H9 (cell line): ENCODE measurements around the gene CNOT4. TPM values are rescaled to one million over a fixed set of nuclear protein-coding genes. Genes with fewer than 3 reads are reported as not detected.

ENCODE experiments used
- DNase-seq: peaks from one replicate; pipeline ENCODE4 v3.0.0-alpha.2; 2017
- H2AFZ ChIP-seq: one replicate; pipeline ENCODE4 v1.6.1; 2013; ENCODE audit warnings: mild to moderate bottlenecking, low read length, control low read depth, moderate library complexity
- H2AK5ac ChIP-seq: 2 replicates; pipeline ENCODE4 v1.6.1; 2013; ENCODE audit warnings: low read length, control low read depth, mixed read lengths; ENCODE audit not compliant: insufficient read length
- H2BK120ac ChIP-seq: one replicate; pipeline ENCODE4 v1.6.1; 2013; ENCODE audit warnings: low read depth, mild to moderate bottlenecking, low read length, control low read depth, inconsistent platforms; ENCODE audit not compliant: poor library complexity, severe bottlenecking
- H2BK12ac ChIP-seq: 2 replicates; pipeline ENCODE4 v1.6.1; 2013; ENCODE audit warnings: low read length, control low read depth, mixed read lengths, low read depth; ENCODE audit not compliant: insufficient read length
- H2BK15ac ChIP-seq: 2 replicates; pipeline ENCODE4 v1.6.1; 2013; ENCODE audit warnings: low read depth, low read length, control low read depth
- H2BK20ac ChIP-seq: one replicate; pipeline ENCODE4 v1.6.1; 2013; ENCODE audit warnings: low read depth, mild to moderate bottlenecking, low read length, control low read depth, inconsistent platforms; ENCODE audit not compliant: poor library complexity, severe bottlenecking
- H2BK5ac ChIP-seq: 2 replicates; pipeline ENCODE4 v1.6.1; 2013; ENCODE audit warnings: low read length, control low read depth, mixed read lengths; ENCODE audit not compliant: insufficient read length
- H3K14ac ChIP-seq: 2 replicates; pipeline ENCODE4 v1.6.1; 2013; ENCODE audit warnings: low read length, control low read depth; ENCODE audit not compliant: insufficient read depth
- H3K18ac ChIP-seq: 2 replicates; pipeline ENCODE4 v1.6.1; 2013; ENCODE audit warnings: low read depth, mild to moderate bottlenecking, mixed read lengths, low read length, control low read depth; ENCODE audit not compliant: insufficient read length
- H3K23ac ChIP-seq: 2 replicates; pipeline ENCODE4 v1.6.1; 2013; ENCODE audit warnings: low read length, control low read depth, mixed read lengths, low read depth; ENCODE audit not compliant: insufficient read length
- H3K23me2 ChIP-seq: 2 replicates; pipeline ENCODE4 v1.6.1; 2013; ENCODE audit warnings: low read depth, mild to moderate bottlenecking, mixed read lengths, low read length, control low read depth; ENCODE audit not compliant: insufficient read length, poor library complexity, severe bottlenecking
- H3K27ac ChIP-seq: 2 replicates; pipeline ENCODE4 v1.5.1; 2013; ENCODE audit warnings: low read length, control low read depth, mixed read lengths, low read depth; ENCODE audit not compliant: insufficient read length
- H3K27me3 ChIP-seq: 2 replicates; pipeline ENCODE4 v1.6.1; 2013; ENCODE audit warnings: low read length, control low read depth, inconsistent platforms; ENCODE audit not compliant: insufficient read depth
- H3K4ac ChIP-seq: 2 replicates; pipeline ENCODE4 v1.6.1; 2013; ENCODE audit warnings: low read depth, mild to moderate bottlenecking, control low read depth, inconsistent platforms, low read length, moderate library complexity
- H3K4me1 ChIP-seq: 2 replicates; pipeline ENCODE4 v1.6.1; 2013; ENCODE audit warnings: low read length, control low read depth, inconsistent platforms; ENCODE audit not compliant: insufficient read depth
- H3K4me2 ChIP-seq: 2 replicates; pipeline ENCODE4 v1.6.1; 2013; ENCODE audit warnings: low read length, control low read depth, mixed read lengths; ENCODE audit not compliant: insufficient read length, insufficient read depth
- H3K56ac ChIP-seq: 2 replicates; pipeline ENCODE4 v1.6.1; 2013; ENCODE audit warnings: low read depth, mild to moderate bottlenecking, mixed read lengths, low read length, control low read depth; ENCODE audit not compliant: insufficient read length
- H3K79me1 ChIP-seq: 2 replicates; pipeline ENCODE4 v1.6.1; 2013; ENCODE audit warnings: low read depth, mild to moderate bottlenecking, moderate library complexity, low read length, control low read depth, inconsistent platforms; ENCODE audit not compliant: insufficient read depth, poor library complexity, severe bottlenecking
- H3K79me2 ChIP-seq: 2 replicates; pipeline ENCODE4 v1.6.1; 2013; ENCODE audit warnings: low read length, control low read depth, inconsistent platforms; ENCODE audit not compliant: insufficient read depth
- H3K9ac ChIP-seq: 2 replicates; pipeline ENCODE4 v1.6.1; 2013; ENCODE audit warnings: low read length, control low read depth, mixed read lengths; ENCODE audit not compliant: insufficient read length; ENCODE audit errors: extremely low read depth
- H3K9me3 ChIP-seq: one replicate; pipeline ENCODE4 v1.6.1; 2013; ENCODE audit warnings: low read depth, low read length, inconsistent platforms; ENCODE audit not compliant: control insufficient read depth
- H3T11ph ChIP-seq: one replicate; pipeline ENCODE4 v1.6.1; 2013; ENCODE audit warnings: mild to moderate bottlenecking, low read length, control low read depth, inconsistent platforms
- H4K20me1 ChIP-seq: one replicate; pipeline ENCODE4 v1.6.1; 2013; ENCODE audit not compliant: control insufficient read depth, insufficient read length, insufficient read depth
- H4K5ac ChIP-seq: 2 replicates; pipeline ENCODE4 v1.6.1; 2013; ENCODE audit warnings: low read depth, mild to moderate bottlenecking, mixed read lengths, low read length, control low read depth; ENCODE audit not compliant: insufficient read length
- H4K8ac ChIP-seq: replicated peaks from 2 replicates; pipeline ENCODE4 v1.6.1; 2013; ENCODE audit warnings: low read length, control low read depth, mixed read lengths, low read depth; ENCODE audit not compliant: insufficient read length
- H4K91ac ChIP-seq: 2 replicates; pipeline ENCODE4 v1.6.1; 2013; ENCODE audit warnings: low read depth, mild to moderate bottlenecking, moderate library complexity, mixed read lengths, low read length, control low read depth; ENCODE audit not compliant: insufficient read length
- H3K27ac Mint-ChIP-seq, 3 experiments: 2 replicates in 2 of 3; 3 replicates in 1 of 3; pipeline ENCODE4 v1.8.0; 2020 to 2021; ENCODE audit warnings: mixed read lengths in 3 of 3, mild to moderate bottlenecking in 1 of 3, moderate library complexity in 1 of 3
- H3K27me3 Mint-ChIP-seq: 2 replicates; pipeline ENCODE4 v1.8.0; 2021; ENCODE audit warnings: low read depth, mild to moderate bottlenecking, moderate library complexity, mixed read lengths
- H3K36me3 Mint-ChIP-seq, 3 experiments: 2 replicates in 2 of 3; 3 replicates in 1 of 3; pipeline ENCODE4 v1.8.0; 2020 to 2021; ENCODE audit warnings: low read depth in 3 of 3, mixed read lengths in 3 of 3; ENCODE audit not compliant: insufficient read depth in 1 of 3
- H3K4me1 Mint-ChIP-seq, 2 experiments: 2 replicates each; pipeline ENCODE4 v1.8.0; 2020; ENCODE audit warnings: mixed read lengths in 2 of 2
- H3K4me3 Mint-ChIP-seq, 2 experiments: 2 replicates in 1 of 2; 3 replicates in 1 of 2; pipeline ENCODE4 v1.8.0; 2020 to 2021; ENCODE audit warnings: mild to moderate bottlenecking in 2 of 2, mixed read lengths in 2 of 2, moderate library complexity in 1 of 2
- H3K9me3 Mint-ChIP-seq, 2 experiments: 2 replicates in 1 of 2; 3 replicates in 1 of 2; pipeline ENCODE4 v1.8.0; 2020; ENCODE audit warnings: mild to moderate bottlenecking in 2 of 2, mixed read lengths in 2 of 2, moderate library complexity in 1 of 2
- CTCF ChIP-seq: fragments of 200-600 bp; sonication (generic); conservative IDR thresholded peaks from 3 replicates; pipeline ENCODE4 v1.8.0; 2021; ENCODE audit warnings: antibody characterized with exemption, mild to moderate bottlenecking
- WGBS: extraction: QIAGEN DNeasy Blood & Tissue Kit; methylation state at CpG from one replicate; pipeline ENCODE4 v1.1.7; 2013; ENCODE audit warnings: missing lambda C conversion rate, low lambda C conversion rate, mixed read lengths; ENCODE audit not compliant: insufficient read length; ENCODE audit errors: extremely low coverage; 5-methylcytosine and 5-hydroxymethylcytosine counted together
- total RNA-seq: library from RNA; stranded (reverse); gene quantifications from 2 replicates; pipeline ENCODE4 v1.2.1, GENCODE V29; 2021

The CNOT4 gene
- total RNA-seq, 1 experiment from 2014 or later: 27.4 TPM

GRCh38 chr7:135409845-135410542 lies 99.9 kb downstream of the CNOT4 start:
- Histone ChIP-seq H4K8ac (no peak overlapping the region), H3K23ac (no peak overlapping the region), H3K27me3 (no peaks in the 10 kb centered on the region), H2AK5ac (no peak overlapping the region), H2AFZ (no peak overlapping the region), H3K9ac (no peak overlapping the region), H3T11ph (no peak overlapping the region), H4K5ac (no peak overlapping the region), H3K4me2 (no peak overlapping the region), H2BK12ac (no peak overlapping the region), H3K79me1 (no peaks in the 10 kb centered on the region), H4K20me1 (no peaks in the 10 kb centered on the region), H2BK5ac (no peak overlapping the region), H3K18ac (no peak overlapping the region), H3K27ac (no peak overlapping the region), H2BK15ac (no peak overlapping the region), H3K4ac (no peak overlapping the region), H3K56ac (no peak overlapping the region), H4K91ac (no peak overlapping the region), H3K79me2 (no peaks in the 10 kb centered on the region), H3K4me1 (no peaks in the 10 kb centered on the region), H3K14ac (no peak overlapping the region), H3K23me2 (no peaks in the 10 kb centered on the region), H2BK20ac (no peak overlapping the region), H2BK120ac (no peak overlapping the region), H3K9me3 (no peaks in the 10 kb centered on the region)
- DNase-seq: no peak
- Mint-ChIP-seq H3K4me1 (peaks cover 0 to 3% of the 10 kb centered on the region in 2 experiments; a peak in 1 of 4 replicates), H3K27ac (no peak overlapping the region; a peak in 1 of 7 replicates), H3K4me3 (no peak overlapping the region), H3K27me3 (no peaks in the 10 kb centered on the region), H3K36me3 (peaks cover 0 to 9% (median 3%) of the 10 kb centered on the region in 3 experiments; a peak in 3 of 7 replicates), H3K9me3 (no peaks in the 10 kb centered on the region)
- WGBS: no CpG with 5 or more reads among the region's 2 CpGs
- no peak for TF ChIP-seq CTCF
